SK-N-SH (cell line): Measurements from ENCODE around the gene SMPDL3B. TPM values are rescaled to one million over a fixed set of nuclear protein-coding genes. Genes with fewer than 3 reads are reported as not detected.

ENCODE experiments used
- CTCF ChIA-PET: fragments of 300-600, 350-600 bp; formaldehyde crosslinking; extraction: SDS; loops from one replicate; lab custom pipeline; 2021; lab: Yijun Ruan, JAX
- POLR2A ChIA-PET: fragments of 350-600 bp; sonication (Branson Sonifier 250); formaldehyde crosslinking; extraction: SDS; loops from one replicate; lab custom pipeline; 2020; ENCODE audit warnings: antibody characterized with exemption, inconsistent platforms; lab: Yijun Ruan, JAX
- DNase-seq: peaks from one replicate; pipeline ENCODE4 v3.0.0; 2012
- H2AFZ ChIP-seq: fragments of 200-600 bp; sonication (generic); 2 replicates; pipeline ENCODE4 v1.8.1; 2016; ENCODE audit warnings: antibody characterized with exemption, mild to moderate bottlenecking, low read depth
- H3F3A ChIP-seq: fragments of 200-600 bp; sonication (generic); replicated peaks from 2 replicates; pipeline ENCODE3; 2016; ENCODE audit warnings: antibody characterized with exemption, mild to moderate bottlenecking; ENCODE audit not compliant: insufficient read depth
- H3K27ac ChIP-seq, 2 experiments: fragments of 200-500 bp in 1 of 2; fragments of 200-600 bp in 1 of 2; sonication (Bioruptor generic) in 1 of 2; sonication (generic), shearing (Covaris generic) in 1 of 2; 2 replicates each; pipeline versions ENCODE4 v1.5.1 to v1.6.1; 2014 to 2016; ENCODE audit warnings: low read depth in 2 of 2, inconsistent platforms in 1 of 2, low read length in 1 of 2, mild to moderate bottlenecking in 1 of 2, mixed read lengths in 1 of 2
- H3K27me3 ChIP-seq: fragments of 200-600 bp; sonication (generic), shearing (Covaris generic); 2 replicates; pipeline ENCODE4 v1.6.1; 2016; ENCODE audit warnings: mixed run types; ENCODE audit not compliant: insufficient read depth
- H3K36me3 ChIP-seq, 2 experiments: fragments of 200-500 bp in 1 of 2; fragments of 200-600 bp in 1 of 2; sonication (Bioruptor generic) in 1 of 2; sonication (generic) in 1 of 2; replicated peaks in 1 of 2; 2 replicates each; pipeline versions ENCODE3 to v1.5.1; 2014 to 2016; ENCODE audit warnings: low read length in 1 of 2, mild to moderate bottlenecking in 1 of 2; ENCODE audit not compliant: insufficient read depth in 2 of 2, control insufficient read depth in 1 of 2
- H3K4me1 ChIP-seq, 2 experiments: fragments of 200-500 bp in 1 of 2; fragments of 200-600 bp in 1 of 2; sonication (Bioruptor generic) in 1 of 2; sonication (generic), shearing (Covaris generic) in 1 of 2; 2 replicates each; pipeline versions ENCODE4 v1.5.1 to v1.6.1; 2014 to 2016; ENCODE audit warnings: low read depth in 1 of 2, low read length in 1 of 2, mixed run types in 1 of 2; ENCODE audit not compliant: insufficient read depth in 2 of 2, control insufficient read depth in 1 of 2
- H3K4me2 ChIP-seq: fragments of 200-600 bp; sonication (generic), shearing (Covaris generic); 2 replicates; pipeline ENCODE4 v1.6.1; 2017; ENCODE audit warnings: mixed run types
- H3K4me3 ChIP-seq, 2 experiments: fragments of 200-500 bp in 1 of 2; fragments of 200-600 bp in 1 of 2; sonication (Bioruptor generic) in 1 of 2; sonication (generic), shearing (Covaris generic) in 1 of 2; 2 replicates each; pipeline versions ENCODE4 v1.5.1 to v1.8.1; 2014 to 2016; ENCODE audit warnings: low read depth in 2 of 2, inconsistent platforms in 1 of 2, low read length in 1 of 2, mild to moderate bottlenecking in 1 of 2, mixed read lengths in 1 of 2, moderate library complexity in 1 of 2
- H3K79me2 ChIP-seq: fragments of 200-600 bp; sonication (generic); 2 replicates; pipeline ENCODE4 v1.8.1; 2017; ENCODE audit warnings: mild to moderate bottlenecking; ENCODE audit not compliant: insufficient read depth
- H3K9ac ChIP-seq: fragments of 200-600 bp; sonication (generic); 2 replicates; pipeline ENCODE4 v1.6.1; 2017; ENCODE audit warnings: mixed run types
- H3K9me2 ChIP-seq: fragments of 200-600 bp; sonication (generic); 2 replicates; pipeline ENCODE4 v1.6.1; 2017; ENCODE audit warnings: mixed run types
- H3K9me3 ChIP-seq: fragments of 200-600 bp; sonication (generic); 2 replicates; pipeline ENCODE4 v1.6.1; 2017; ENCODE audit warnings: mixed run types, mild to moderate bottlenecking, moderate library complexity
- H4K20me1 ChIP-seq: fragments of 200-600 bp; sonication (generic); 2 replicates; pipeline ENCODE4 v1.6.1; 2017; ENCODE audit warnings: mild to moderate bottlenecking, mixed run types; ENCODE audit not compliant: insufficient read depth
- CHD2 ChIP-seq: fragments of 150-350 bp; IDR thresholded peaks from 2 replicates; pipeline ENCODE4 v1.6.1; 2018; ENCODE audit warnings: low read length; ENCODE audit not compliant: partially characterized antibody
- CTCF ChIP-seq: fragments of 200-600 bp; sonication (generic); IDR thresholded peaks from 2 replicates; pipeline ENCODE4 v1.6.1; 2017; ENCODE audit warnings: antibody characterized with exemption, mild to moderate bottlenecking, moderate library complexity
- ELF1 ChIP-seq: IDR thresholded peaks from 2 replicates; pipeline ENCODE4 v1.4.0; 2012
- EP300 ChIP-seq, 2 experiments: IDR thresholded peaks; 2 replicates each; pipeline versions ENCODE4 v1.4.0 to v1.6.1; 2012; ENCODE audit warnings: borderline replicate concordance in 1 of 2, low read depth in 1 of 2, low read length in 1 of 2
- EZH2phosphoT487 ChIP-seq: fragments of 200-600 bp; sonication (generic); IDR thresholded peaks from 2 replicates; pipeline ENCODE4 v1.6.1; 2017; ENCODE audit warnings: low read depth, mixed run types, mild to moderate bottlenecking, antibody characterized with exemption, moderate library complexity, borderline replicate concordance
- GABPA ChIP-seq: IDR thresholded peaks from 2 replicates; pipeline ENCODE4 v1.4.0; 2012; ENCODE audit warnings: low read depth, mild to moderate bottlenecking
- MEF2A ChIP-seq: IDR thresholded peaks from 2 replicates; pipeline ENCODE4 v1.4.0; 2012; ENCODE audit warnings: low read depth, borderline replicate concordance
- NFIC ChIP-seq: IDR thresholded peaks from 2 replicates; pipeline ENCODE4 v1.4.0; 2012; ENCODE audit warnings: borderline replicate concordance
- PBX3 ChIP-seq: IDR thresholded peaks from 2 replicates; pipeline ENCODE4; 2012
- RAD21 ChIP-seq: IDR thresholded peaks from 2 replicates; pipeline ENCODE4 v1.6.1; 2012; ENCODE audit warnings: mild to moderate bottlenecking, low read length
- REST ChIP-seq: IDR thresholded peaks from 2 replicates; pipeline ENCODE4 v1.6.1; 2012; ENCODE audit warnings: mild to moderate bottlenecking, low read depth, low read length, moderate library complexity
- RXRA ChIP-seq: IDR thresholded peaks from 2 replicates; pipeline ENCODE4 v1.4.0; 2012; ENCODE audit warnings: low read depth, mild to moderate bottlenecking, borderline replicate concordance
- SIN3A ChIP-seq: IDR thresholded peaks from 2 replicates; pipeline ENCODE4 v1.6.1; 2012; ENCODE audit warnings: low read depth, mild to moderate bottlenecking, low read length, moderate library complexity, borderline replicate concordance
- ZBTB33 ChIP-seq: IDR thresholded peaks from 2 replicates; pipeline ENCODE4 v1.4.0; 2012; ENCODE audit warnings: low read depth, borderline replicate concordance
- WGBS: methylation state at CpG from one replicate; pipeline ENCODE4 v1.1.6; 2017; ENCODE audit warnings: low lambda C conversion rate; 5-methylcytosine and 5-hydroxymethylcytosine counted together
- polyA plus RNA-seq, 3 experiments: library from polyadenylated mRNA; depleted of rRNA; stranded (reverse); fragments of >200 nt; gene quantifications; 2 replicates each; pipeline ENCODE4 v1.2.3, GENCODE V29; 2012

Gene SMPDL3B
- polyA plus RNA-seq, 1 of the 3 experiments (the other 2 are of a cell fraction) = 0.95 TPM

GRCh38 chr1:27912429-27912828, 22.4 kb upstream of the SMPDL3B start:
- Histone ChIP-seq H3K27ac (no peak overlapping the region), H3K9ac (no peak overlapping the region), H3K9me3 (no peaks in the 10 kb centered on the region)
- no peak for TF ChIP-seq NFIC
- no peak for TF ChIP-seq PBX3
- TF ChIP-seq CHD2 = no peak
- no peak for TF ChIP-seq EZH2phosphoT487
- no peak for TF ChIP-seq EP300 (IDR thresholded peaks at IDR 0.05; ENCODE audit: borderline replicate concordance in 1 of 2, low read depth in 1 of 2, low read length in 1 of 2)
- no peak for TF ChIP-seq SIN3A
- no peak for TF ChIP-seq REST
- no peak for TF ChIP-seq MEF2A
- no peak for TF ChIP-seq RAD21
- TF ChIP-seq RXRA = no peak
- TF ChIP-seq, all 33 proteins: peak for 0
- ChIA-PET POLR2A (no interaction called here), CTCF (no interaction called here)
- no peak overlapping the region for H3K4me3 ChIP-seq
- peaks cover 36% of the 10 kb centered on the region for H3K79me2 ChIP-seq
- peaks cover 0 to 3% of the 10 kb centered on the region in 2 experiments; a peak in 1 of 4 replicates for H3K4me1 ChIP-seq
- DNase-seq = no peak
- H2AFZ ChIP-seq = no peak overlapping the region
- H3K9me2 ChIP-seq = no peaks in the 10 kb centered on the region
- 81% methylated on average over 1 of the region's 1 CpG for WGBS
- no peak overlapping the region for H3K4me2 ChIP-seq
- H3K27me3 ChIP-seq = no peaks in the 10 kb centered on the region
- no peaks in the 10 kb centered on the region for H4K20me1 ChIP-seq
- peaks cover 11 to 20% of the 10 kb centered on the region in 2 experiments for H3K36me3 ChIP-seq
- H3F3A ChIP-seq = no peaks in the 10 kb centered on the region

GRCh38 chr1:27915082-27915575, 19.7 kb upstream of the SMPDL3B start:
- Histone ChIP-seq H3F3A (no peaks in the 10 kb centered on the region), H3K27me3 (no peaks in the 10 kb centered on the region), H3K9me2 (no peaks in the 10 kb centered on the region), H3K4me2 (peak overlapping the region; percentile 69), H2AFZ (peak overlapping the region; percentile 96), H4K20me1 (no peaks in the 10 kb centered on the region), H3K4me1 (peaks cover 0 to 3% of the 10 kb centered on the region in 2 experiments; a peak in 1 of 4 replicates), H3K79me2 (peaks cover 36% of the 10 kb centered on the region), H3K27ac (peak overlapping the region; percentile 22 to 41; a peak in 2 of 4 replicates), H3K9ac (no peak overlapping the region), H3K4me3 (peak overlapping the region; percentile 33 to 35), H3K9me3 (no peaks in the 10 kb centered on the region), H3K36me3 (peaks cover 0 to 11% of the 10 kb centered on the region in 2 experiments)
- DNase-seq = no peak
- POLR2A ChIA-PET = no interaction called here
- CTCF ChIA-PET = no interaction called here
- 32% methylated on average over 7 of the region's 7 CpGs for WGBS
- TF ChIP-seq RAD21 = no peak
- TF ChIP-seq CTCF = no peak
- TF ChIP-seq ELF1 = no peak
- TF ChIP-seq ZBTB33 = no peak
- TF ChIP-seq GABPA = no peak
- no peak for TF ChIP-seq REST
